Measurements from ENCODE around the gene RNF183. TPM values are rescaled to one million over a fixed set of nuclear protein-coding genes. Genes with fewer than 3 reads are reported as not detected.
A peak's percentile ranks its signal among the peaks of the same experiment; 100 is the strongest.

Gene RNF183
- total RNA-seq, 1 donor from 2014 or later: not detected

DNA sequence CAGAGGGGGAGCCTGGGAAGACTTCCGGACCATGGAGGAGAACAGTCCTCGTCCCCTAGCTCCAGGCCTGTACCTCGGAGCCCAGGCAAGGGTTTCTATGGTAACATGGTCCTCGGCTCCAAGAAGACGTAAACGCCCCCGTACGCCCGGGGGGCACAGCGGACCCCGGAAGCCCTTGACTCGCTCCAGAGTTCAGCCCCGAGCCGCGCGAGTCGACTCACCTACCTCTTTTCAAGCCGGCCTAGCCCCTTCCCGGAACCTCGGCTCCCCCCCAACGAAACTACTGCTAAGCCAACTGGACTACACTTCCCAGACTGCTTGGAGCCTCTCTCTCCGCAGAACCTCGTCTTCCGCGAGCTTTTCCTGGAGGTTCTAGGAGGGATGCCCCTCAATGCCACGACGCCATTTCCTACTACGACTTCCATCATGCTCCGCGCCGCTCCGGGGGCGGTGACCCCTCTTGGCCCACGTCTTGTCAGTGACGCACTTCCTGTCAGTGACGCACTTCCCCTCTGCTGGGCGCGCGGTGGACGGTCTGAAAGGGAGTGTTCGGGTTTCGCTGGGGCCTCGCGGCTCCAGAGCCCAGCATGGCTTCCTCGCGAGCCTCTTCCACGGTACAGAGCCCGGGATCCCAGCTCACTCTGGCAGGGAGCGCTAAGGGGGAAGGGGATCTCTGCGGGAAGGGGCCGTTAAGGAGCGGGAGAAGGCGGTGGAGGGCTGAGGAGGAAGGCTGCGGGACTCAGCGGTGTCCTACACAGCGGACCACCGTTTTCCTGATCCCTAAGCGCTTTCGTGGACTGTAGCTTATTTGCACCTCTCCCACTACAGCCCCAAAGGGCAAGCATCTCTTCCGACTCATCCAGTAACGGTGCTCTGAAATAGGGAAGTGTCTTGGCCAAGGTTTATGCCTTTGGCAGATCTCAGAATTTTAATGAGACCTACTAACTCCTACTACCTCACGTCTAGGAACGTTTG is 27.7 kb downstream of the RNF183 start, which contains the start of the genes CDC26 and PRPF4:
TSS of gene CDC26 (minus strand) at position 416 of the 975 bp plus-strand sequence. CDS start 3,065 bp downstream, outside the sequence.
TSS of gene PRPF4 (plus strand) at position 502 of the 975 bp plus-strand sequence. CDS start at position 588, 86 bp downstream.
- Histone ChIP-seq H3K36me3 (peaks cover 68% of the 10 kb centered on the region), H3K27me3 (ENCODE audit: low read depth) (no peaks in the 10 kb centered on the region), H3K4me3 (peak within 1 kb of the TSS; percentile 91), H3K4me1 (peaks cover 24% of the 10 kb centered on the region), H3K9me3 (no peaks in the 10 kb centered on the region), H3K27ac (peak within 1 kb of the TSS; percentile 97)
- DNase-seq: peak; percentile 97
- intact Hi-C loops (cut with DNase I): no loop called here
- TF ChIP-seq, protein P1, sequence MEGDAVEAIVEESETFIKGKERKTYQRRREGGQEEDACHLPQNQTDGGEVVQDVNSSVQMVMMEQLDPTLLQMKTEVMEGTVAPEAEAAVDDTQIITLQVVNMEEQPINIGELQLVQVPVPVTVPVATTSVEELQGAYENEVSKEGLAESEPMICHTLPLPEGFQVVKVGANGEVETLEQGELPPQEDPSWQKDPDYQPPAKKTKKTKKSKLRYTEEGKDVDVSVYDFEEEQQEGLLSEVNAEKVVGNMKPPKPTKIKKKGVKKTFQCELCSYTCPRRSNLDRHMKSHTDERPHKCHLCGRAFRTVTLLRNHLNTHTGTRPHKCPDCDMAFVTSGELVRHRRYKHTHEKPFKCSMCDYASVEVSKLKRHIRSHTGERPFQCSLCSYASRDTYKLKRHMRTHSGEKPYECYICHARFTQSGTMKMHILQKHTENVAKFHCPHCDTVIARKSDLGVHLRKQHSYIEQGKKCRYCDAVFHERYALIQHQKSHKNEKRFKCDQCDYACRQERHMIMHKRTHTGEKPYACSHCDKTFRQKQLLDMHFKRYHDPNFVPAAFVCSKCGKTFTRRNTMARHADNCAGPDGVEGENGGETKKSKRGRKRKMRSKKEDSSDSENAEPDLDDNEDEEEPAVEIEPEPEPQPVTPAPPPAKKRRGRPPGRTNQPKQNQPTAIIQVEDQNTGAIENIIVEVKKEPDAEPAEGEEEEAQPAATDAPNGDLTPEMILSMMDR (IDR thresholded peaks at IDR 0.05): no peak
- peak; percentile 98 for ATAC-seq

DNA sequence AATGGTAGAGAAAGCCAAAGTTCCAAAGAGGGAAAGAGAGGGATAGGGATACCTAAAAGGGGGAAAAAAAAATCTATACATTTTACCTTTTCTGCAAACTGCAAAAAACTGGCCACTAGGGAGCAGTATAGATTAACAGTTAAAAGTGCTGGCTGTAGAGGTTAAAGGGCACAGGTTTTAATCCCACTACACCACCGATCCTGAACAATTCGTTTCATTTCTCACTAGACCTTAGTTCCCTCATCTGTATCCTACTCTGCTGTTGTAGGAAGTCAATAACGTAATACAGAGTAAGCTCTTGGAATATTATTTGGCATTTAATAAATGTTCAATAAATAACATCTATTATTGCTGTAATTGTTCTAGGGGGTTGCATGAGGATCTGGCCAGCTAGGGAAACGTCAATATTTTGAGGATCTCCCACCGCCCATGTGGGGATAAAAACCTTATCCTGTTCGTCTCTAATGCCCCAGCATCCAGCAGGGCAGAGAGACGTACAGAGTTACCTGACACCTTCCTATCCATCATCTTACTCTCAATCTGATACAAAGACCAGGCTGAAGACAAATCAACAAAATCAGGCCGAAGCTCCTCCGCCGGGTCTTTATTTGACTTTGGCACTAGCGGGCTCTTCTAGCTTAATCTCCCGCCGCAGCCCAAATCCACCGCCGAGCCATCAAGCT is 28.6 kb downstream of the RNF183 start:
- Histone ChIP-seq H3K27me3 (ENCODE audit: low read depth) (no peaks in the 10 kb centered on the region), H3K36me3 (peaks cover 68% of the 10 kb centered on the region), H3K4me3 (peak overlapping the region; percentile 91), H3K27ac (peak overlapping the region; percentile 97), H3K9me3 (no peaks in the 10 kb centered on the region), H3K4me1 (peaks cover 24% of the 10 kb centered on the region)
- TF ChIP-seq, protein P1 (IDR thresholded peaks at IDR 0.05): peak; percentile 65
- no peak for DNase-seq
- peak; percentile 70 to 72 for ATAC-seq
- intact Hi-C loops (cut with DNase I): no loop called here

DNA sequence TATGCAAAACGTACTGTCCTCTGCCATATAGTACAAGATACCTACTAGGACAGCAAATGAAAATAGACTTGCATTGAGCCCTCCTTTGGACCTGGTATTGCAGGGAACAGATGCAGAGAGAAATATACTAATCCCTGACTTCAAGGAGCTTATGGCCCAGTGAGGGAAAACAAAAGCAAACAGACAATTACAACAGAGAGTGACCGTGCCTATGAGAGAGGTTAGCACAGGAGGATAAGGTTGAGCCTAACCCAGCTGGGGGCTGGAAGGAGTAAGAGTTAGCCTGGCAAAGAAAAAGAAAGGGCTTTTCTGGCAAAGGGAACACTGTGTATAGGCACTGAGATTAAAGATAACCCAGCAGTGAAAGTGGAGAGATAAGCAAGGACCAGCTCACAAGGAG is 33.3 kb downstream of the RNF183 start:
- no peak for DNase-seq
- H3K36me3 ChIP-seq: peaks cover 78% of the 10 kb centered on the region
- H3K27ac ChIP-seq: no peak overlapping the region
- no peaks in the 10 kb centered on the region for H3K27me3 ChIP-seq (ENCODE audit: low read depth)
- intact Hi-C loops (cut with DNase I): no loop called here
- H3K9me3 ChIP-seq: no peaks in the 10 kb centered on the region
- H3K4me1 ChIP-seq: peaks cover 8% of the 10 kb centered on the region
- TF ChIP-seq, protein P1 (IDR thresholded peaks at IDR 0.05): no peak
- no peak for ATAC-seq
- no peak overlapping the region for H3K4me3 ChIP-seq

DNA sequence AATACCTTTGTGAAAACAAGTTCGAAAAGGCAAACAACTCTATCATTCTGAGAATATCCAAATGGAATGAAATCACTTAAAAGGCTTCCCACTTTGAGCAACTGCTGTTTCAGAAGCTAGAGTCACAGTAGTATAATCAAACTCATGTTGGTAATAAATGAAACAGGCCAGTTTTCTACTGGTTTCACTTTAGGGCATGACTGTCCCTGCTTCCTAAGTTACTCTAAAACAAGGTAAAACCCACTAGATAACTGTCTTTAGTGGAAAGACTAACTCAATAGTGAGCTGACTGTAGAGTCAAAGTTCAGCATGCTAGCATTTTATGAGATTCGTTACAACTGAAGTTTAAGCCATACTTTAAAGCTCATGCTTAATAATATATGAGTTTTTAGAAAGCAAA is 33.8 kb downstream of the RNF183 start:
- H3K36me3 ChIP-seq: peaks cover 78% of the 10 kb centered on the region
- ATAC-seq: no peak

More for the DNA sequence above, 33.8 kb downstream of the RNF183 start:
- no peaks in the 10 kb centered on the region for H3K27me3 ChIP-seq (ENCODE audit: low read depth)
- H3K27ac ChIP-seq: no peak overlapping the region
- H3K4me1 ChIP-seq: peaks cover 6% of the 10 kb centered on the region
- intact Hi-C loops (cut with DNase I): no loop called here
- H3K4me3 ChIP-seq: no peak overlapping the region
- no peaks in the 10 kb centered on the region for H3K9me3 ChIP-seq
- TF ChIP-seq, protein P1 (IDR thresholded peaks at IDR 0.05): no peak
- DNase-seq: no peak

Data from lower lobe of right lung (tissue), 2 donors.